Measurements from ENCODE around the gene HPS4.

- TF ChIP-seq CTCF (IDR thresholded peaks at IDR 0.05), result no peak
- TF ChIP-seq POLR2A (IDR thresholded peaks at IDR 0.05), result no peak
Observed at GRCh38 chr22:26414347-26414746, 69.2 kb downstream of the HPS4 start.

All from stomach (tissue), 4 donors.